SU-DHL-6 (cell line): Measurements from ENCODE around the gene SPSB1.

Experiments
- CTCF ChIP-seq: fragments of 200-600 bp; sonication (generic); IDR thresholded peaks from one replicate; pipeline ENCODE4 v1.5.1; 2017; ENCODE audit warnings: antibody characterized with exemption, mild to moderate bottlenecking, low read length, moderate library complexity; ENCODE audit not compliant: insufficient read depth, poor library complexity, severe bottlenecking
- EZH2phosphoT487 ChIP-seq: fragments of 200-600 bp; sonication (generic), shearing (Covaris generic); conservative IDR thresholded peaks from 2 replicates; pipeline ENCODE4 v1.6.1; 2018; ENCODE audit warnings: mild to moderate bottlenecking, antibody characterized with exemption, low read length, moderate library complexity, mixed read lengths

- TF ChIP-seq CTCF (no peak), EZH2phosphoT487 (no peak)
Measured at GRCh38 chr1:9402717-9403225, 110.1 kb downstream of the SPSB1 start.
